ENCODE data around the gene TPCN1.
A peak's percentile ranks its signal among the peaks of the same experiment; 100 is the strongest.

The TPCN1 gene

DNA sequence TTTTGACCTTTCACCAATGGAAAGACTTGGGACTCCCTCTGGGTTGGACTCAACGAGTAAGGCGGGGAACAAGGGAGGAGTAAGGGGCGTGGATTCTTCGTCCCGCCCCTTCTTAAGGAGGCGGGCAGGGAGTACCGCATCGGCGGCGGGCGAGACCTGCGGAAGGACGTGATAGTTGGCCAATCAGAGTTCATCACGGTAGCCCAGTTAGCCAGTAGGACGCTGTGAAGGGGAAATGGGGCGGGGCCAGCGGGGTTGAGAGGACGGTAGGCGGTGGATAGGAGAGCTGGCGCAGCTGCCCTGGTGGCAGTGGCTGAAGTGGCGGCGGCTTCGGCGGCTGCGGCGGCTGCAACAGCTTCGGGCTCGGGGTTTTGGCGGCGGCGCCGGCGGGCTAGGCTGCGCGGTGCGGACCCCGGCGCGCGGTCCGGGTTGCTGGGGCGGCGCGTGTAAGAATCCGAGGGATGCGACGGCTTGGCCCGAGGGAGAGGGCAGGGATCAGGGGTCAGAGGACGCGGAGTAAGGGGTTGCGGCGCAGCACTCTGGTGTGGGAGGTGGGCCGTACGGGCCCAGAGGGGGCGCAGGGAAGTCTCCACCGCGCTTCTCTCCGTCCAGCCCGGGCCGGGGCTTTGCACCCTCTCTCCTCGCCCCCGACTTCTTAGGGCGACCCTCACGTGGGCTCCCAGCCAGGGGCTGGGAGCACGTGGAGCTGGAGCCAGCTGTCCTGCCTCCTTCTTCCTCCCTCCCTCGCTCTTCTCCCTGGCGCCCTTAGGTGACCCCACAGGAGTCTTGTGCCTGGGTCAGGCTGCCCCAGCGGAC lies at the start of gene TPCN1:
Gene TPCN1, plus strand, starts transcription at position 284 of the 816 bp plus-strand sequence. CDS start 5,389 bp downstream, outside the sequence.
- DNase-seq: peak; percentile 100

- no peak for DNase-seq
These were observed 49.7 kb upstream of the TPCN1 start for GRCh38 chr12:113171543-113171942.

- DNase-seq: no peak
These were observed 49.1 kb upstream of the TPCN1 start for GRCh38 chr12:113172185-113172584.

DNA sequence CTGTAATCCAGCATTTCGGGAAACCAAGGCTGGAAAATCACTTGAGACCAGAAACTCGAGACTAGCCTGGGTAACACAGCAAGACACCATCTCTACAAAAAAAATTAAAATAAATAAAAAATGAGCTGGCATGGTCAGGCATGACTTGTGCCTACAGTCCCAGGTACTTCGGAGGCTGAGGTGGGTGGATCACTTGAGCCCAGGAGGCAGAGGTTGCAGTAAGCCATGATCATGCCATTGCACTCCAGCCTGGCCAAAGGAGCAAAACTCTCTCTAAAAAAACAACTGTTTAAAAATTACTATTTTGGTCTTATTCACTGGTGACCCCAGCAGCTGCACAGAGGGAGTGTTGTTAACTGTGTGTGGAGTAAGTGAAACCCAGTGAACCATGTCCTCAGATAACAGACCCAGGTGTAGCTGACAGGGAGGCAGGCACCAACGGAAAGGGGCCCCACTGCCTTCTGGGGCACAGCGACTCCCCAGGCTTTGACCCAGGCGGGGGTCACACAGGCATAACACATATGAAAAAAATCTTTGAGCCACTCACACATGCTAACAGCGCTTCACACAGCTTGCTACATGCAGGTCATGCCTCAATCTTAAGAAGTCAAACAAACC lies 48.1 kb upstream of the TPCN1 start:
- no peak for DNase-seq

GRCh38 chr12:113174461-113175384 lies 46.5 kb upstream of the TPCN1 start:
- DNase-seq: peak; percentile 86

GRCh38 chr12:113179023-113179422 lies 42.2 kb upstream of the TPCN1 start:
- DNase-seq: no peak

- DNase-seq: no peak
These were observed 40.9 kb upstream of the TPCN1 start for GRCh38 chr12:113180333-113180732.

- no peak for DNase-seq
These were observed 39.3 kb upstream of the TPCN1 start for GRCh38 chr12:113181975-113182374.

GRCh38 chr12:113183030-113183589 lies 38.2 kb upstream of the TPCN1 start:
- DNase-seq: no peak

DNA sequence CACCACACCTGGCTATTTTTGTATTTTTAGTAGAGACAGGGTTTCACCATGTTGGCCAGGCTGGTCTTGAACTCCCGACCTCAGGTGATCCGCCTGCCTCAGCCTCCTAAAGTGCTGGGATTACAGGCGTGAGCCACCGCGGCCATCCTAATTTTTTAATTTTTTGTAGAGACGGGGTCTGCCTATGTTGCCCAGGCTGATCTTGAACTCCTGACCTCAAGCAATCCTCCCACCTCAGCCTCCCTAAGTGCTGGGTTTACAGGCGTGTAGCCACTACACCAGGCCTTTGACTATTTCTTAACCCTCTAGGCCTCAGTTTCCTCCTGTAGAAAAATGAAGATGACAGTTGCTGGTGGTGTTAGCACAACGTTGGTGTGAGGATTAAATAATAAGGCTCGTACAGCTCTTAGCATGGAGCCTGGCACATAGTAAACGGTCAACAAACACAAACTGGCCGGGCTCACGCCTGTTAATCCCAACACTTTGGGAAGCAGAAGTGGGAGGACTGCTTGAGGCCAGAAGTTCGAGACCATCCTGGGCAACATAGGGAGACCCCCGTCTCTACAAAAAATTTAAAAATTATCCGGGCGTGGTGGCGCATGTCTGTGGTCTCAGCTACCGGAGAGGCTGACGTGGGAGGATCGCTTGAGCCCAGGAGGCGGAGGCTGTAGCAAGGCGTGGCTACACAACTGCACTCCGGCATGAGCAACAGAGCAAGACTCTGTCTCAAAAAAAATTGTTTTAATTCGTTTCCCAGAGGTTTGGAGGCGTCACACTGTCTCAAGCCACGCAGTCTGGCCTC lies 37.0 kb upstream of the TPCN1 start:
- no peak for DNase-seq

DNA sequence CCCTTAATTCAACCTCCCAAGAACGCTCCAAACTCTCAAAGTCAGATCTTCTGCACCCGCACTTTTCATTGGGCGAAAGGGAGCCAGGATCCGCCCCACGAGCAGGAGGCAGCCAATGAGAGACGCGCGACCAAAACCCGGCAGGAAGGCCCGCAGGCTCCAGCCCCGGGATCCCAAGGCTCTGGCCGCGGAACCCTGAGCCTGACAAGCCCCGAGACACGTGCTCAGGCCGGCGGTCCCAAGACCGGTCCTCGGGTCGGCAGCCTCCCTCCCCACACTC lies 36.4 kb upstream of the TPCN1 start:
- DNase-seq: peak; percentile 94

DNA sequence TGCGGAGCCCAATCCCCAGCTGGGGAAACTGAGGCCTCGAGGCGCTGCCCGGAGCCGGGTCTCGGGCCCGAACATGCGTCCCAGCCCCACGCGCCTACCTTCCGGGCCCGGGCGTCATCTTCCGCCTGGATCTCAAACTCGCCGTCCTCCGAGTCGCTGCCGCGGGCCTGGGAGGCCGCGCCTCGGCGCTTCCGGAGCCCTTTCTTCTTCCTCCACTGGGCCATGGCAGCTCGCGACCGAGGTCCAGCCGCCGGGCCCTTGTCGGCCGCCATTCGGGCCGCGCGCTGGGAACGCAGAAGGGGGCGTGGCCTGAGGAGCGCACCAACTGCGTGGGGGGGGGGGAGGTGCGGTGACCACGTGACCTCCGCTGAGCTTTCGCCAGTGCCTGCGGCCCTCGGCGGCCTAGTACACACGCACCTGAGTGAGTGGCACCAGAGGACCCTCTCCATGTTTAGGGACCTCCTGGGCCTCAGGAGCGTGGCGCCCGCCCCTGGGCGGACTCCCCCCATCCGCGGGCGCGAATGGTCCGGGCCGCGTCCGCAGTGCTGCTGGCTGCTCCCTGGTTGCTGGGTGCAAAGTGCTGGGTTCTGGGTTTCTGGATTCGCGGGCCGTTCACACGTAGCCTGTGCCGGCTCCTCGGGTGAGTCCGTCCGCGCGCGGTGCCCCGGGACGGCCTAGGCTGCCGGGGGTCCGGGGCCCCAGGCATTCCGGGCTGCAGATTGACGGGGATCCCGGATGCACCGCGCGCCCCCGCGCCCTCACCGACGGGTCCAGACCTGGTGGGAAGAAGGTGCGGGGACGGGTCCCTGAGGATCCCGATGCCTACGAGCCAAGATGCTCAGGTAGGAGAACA lies 35.9 kb upstream of the TPCN1 start, which contains the start of the genes DDX54 and RITA1:
Gene DDX54, minus strand, starts transcription at position 299 of the 853 bp plus-strand sequence. Its CDS starts 27 bp downstream, at position 272.
Gene RITA1, plus strand, starts transcription at position 542 of the 853 bp plus-strand sequence. CDS start 1,026 bp downstream, outside the sequence.
- DNase-seq: peak; percentile 89

GRCh38 chr12:113186033-113186365 lies 35.3 kb upstream of the TPCN1 start:
- DNase-seq: peak; percentile 35

DNA sequence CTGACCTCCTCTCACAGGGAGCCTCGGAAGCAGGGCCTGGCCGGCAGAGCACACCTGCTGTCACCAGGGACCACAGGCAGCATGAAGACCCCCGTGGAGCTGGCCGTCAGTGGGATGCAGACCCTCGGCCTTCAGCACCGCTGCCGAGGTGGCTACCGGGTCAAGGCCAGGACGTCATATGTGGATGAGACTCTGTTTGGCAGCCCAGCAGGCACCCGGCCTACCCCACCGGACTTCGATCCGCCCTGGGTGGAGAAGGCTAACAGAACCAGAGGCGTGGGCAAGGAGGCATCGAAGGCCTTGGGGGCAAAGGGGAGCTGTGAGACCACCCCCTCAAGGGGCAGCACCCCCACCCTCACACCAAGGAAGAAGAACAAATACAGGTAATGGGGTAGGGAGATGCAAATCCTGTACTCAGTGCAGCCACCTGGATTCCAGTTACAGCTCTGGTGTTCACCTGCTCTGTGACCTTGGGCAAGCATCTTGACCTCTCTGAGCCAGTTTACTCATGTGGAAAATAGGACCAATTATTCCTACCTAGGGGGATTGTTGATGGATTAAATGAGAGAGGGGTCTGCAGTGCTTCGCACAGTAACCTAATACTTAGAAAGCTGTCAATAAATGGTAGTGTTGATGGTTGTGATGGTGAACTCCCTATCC lies 34.5 kb upstream of the TPCN1 start:
- no peak for DNase-seq

GRCh38 chr12:113189361-113189760 lies 31.9 kb upstream of the TPCN1 start:
- no peak for DNase-seq

GRCh38 chr12:113190761-113191160 lies 30.5 kb upstream of the TPCN1 start:
- peak; percentile 9 for DNase-seq

DNA sequence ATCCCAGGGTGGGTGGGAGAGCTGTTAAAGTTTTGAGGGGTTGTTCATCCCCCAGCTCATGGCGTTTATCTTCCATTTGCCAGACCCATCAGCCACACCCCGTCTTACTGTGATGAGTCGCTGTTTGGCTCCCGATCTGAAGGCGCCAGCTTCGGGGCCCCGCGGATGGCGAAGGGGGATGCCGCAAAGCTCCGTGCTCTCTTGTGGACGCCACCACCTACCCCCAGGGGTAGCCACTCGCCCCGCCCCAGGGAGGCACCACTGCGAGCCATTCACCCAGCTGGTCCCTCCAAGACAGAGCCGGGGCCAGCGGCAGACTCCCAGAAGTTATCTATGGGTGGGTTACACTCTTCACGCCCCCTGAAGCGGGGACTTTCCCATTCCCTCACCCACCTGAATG lies 30.0 kb upstream of the TPCN1 start:
- DNase-seq: no peak

GRCh38 chr12:113194971-113195391 lies 26.3 kb upstream of the TPCN1 start:
- DNase-seq: no peak

DNA sequence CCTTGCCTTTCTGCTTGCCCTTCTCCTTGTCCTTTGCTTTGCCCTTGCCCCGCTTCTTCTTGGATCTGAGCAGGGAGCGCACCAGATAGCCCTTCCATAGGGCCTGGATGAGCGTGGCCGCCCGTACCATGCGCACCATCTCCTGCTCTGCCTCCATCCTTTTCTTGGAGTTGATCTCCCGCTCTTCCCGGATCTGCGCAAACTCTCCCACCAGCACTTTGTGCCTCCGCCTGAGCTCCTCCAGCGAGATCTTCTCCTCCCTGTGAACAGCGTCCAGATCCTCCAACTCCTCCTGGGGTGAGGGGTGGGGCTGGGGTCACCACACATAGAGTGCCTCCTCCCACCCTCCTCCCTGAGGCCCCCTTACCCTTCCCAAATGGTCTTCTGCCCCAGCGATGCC lies 25.7 kb upstream of the TPCN1 start:
- no peak for DNase-seq

DNA sequence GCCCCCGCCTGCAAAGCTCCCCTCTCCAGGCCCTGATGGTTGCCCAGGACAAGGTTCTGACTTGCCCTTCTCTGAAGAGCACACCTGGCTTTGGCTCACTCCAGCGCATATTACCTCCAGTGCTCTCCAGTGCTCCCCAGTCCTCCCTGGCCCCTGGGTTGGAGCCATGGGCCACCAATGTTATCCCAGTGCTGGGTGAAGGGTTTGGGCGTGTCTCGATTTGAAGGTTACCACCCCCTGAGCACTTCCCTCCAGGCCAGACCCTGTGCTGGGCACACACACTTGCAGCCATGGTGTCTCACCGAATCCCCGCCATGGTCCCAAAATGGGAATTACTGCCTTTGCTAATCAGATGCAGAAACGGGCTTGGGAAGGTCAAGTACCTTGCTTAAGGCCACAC lies 24.7 kb upstream of the TPCN1 start:
- DNase-seq: no peak

GRCh38 chr12:113196990-113197389 lies 24.3 kb upstream of the TPCN1 start:
- DNase-seq: peak; percentile 71

Measured in activated CD4-positive, alpha-beta T cell treated with anti-CD3 and anti-CD28 coated beads, Interleukin-2, Interleukin-6, amounts not matched to agents 100 ng/mL and 50 ng/mL, durations not matched to agents 16 hours and 8 hours (primary cell).